Choroid plexus epithelial cell (primary cell): ENCODE measurements around the gene UBASH3B.
A peak's percentile ranks its signal among the peaks of the same experiment; 100 is the strongest.

ENCODE experiments used
- DNase-seq: peaks from one replicate; pipeline ENCODE4 v3.0.0-alpha.2; 2010; ENCODE audit warnings: low read depth
- H3K4me3 ChIP-seq: 2 replicates; pipeline ENCODE4 v1.5.1; 2011; ENCODE audit warnings: low read depth, mild to moderate bottlenecking, control low read depth, low read length, moderate library complexity
- TF ChIP-seq, protein P1 (sequence below): conservative IDR thresholded peaks from 2 replicates; pipeline ENCODE4 v1.5.1; 2011; ENCODE audit warnings: low read depth, mild to moderate bottlenecking, control low read depth, inconsistent platforms, low read length, moderate library complexity

The UBASH3B gene

DNA sequence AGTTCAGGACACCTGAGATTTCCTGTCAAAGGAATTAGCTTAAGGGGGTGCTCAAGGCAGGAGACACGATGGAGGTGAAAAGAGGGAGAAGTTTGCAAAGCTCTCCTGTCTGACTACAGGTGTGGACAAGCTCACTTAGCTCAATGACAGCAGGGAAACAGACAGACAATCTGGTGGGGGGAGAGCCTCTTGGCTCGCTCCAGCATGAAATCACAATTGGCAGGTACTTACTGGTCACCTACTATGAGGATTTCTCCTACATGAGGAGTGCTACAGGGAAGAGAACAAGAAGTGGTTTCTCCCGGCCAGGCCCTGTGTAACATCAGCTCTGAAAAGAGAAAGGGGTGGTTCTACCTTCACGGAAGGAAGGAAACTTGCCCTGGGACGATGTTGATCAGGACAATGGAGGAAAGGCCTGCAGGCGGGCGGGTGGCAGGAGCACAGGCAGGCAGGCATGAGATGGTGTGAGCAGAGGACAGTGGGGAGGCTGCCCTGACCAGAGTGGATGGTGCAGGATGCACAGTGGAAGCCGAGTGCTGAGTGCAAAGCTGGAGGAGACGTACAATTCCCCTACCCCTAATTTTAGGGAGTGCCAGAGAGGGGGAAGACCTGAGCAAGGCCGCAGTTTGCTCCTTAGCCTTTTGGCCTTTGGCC lies 124.9 kb downstream of the UBASH3B start:
- no peak for DNase-seq
- H3K4me3 ChIP-seq: no peak overlapping the region
- TF ChIP-seq, protein P1, sequence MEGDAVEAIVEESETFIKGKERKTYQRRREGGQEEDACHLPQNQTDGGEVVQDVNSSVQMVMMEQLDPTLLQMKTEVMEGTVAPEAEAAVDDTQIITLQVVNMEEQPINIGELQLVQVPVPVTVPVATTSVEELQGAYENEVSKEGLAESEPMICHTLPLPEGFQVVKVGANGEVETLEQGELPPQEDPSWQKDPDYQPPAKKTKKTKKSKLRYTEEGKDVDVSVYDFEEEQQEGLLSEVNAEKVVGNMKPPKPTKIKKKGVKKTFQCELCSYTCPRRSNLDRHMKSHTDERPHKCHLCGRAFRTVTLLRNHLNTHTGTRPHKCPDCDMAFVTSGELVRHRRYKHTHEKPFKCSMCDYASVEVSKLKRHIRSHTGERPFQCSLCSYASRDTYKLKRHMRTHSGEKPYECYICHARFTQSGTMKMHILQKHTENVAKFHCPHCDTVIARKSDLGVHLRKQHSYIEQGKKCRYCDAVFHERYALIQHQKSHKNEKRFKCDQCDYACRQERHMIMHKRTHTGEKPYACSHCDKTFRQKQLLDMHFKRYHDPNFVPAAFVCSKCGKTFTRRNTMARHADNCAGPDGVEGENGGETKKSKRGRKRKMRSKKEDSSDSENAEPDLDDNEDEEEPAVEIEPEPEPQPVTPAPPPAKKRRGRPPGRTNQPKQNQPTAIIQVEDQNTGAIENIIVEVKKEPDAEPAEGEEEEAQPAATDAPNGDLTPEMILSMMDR: no peak

DNA sequence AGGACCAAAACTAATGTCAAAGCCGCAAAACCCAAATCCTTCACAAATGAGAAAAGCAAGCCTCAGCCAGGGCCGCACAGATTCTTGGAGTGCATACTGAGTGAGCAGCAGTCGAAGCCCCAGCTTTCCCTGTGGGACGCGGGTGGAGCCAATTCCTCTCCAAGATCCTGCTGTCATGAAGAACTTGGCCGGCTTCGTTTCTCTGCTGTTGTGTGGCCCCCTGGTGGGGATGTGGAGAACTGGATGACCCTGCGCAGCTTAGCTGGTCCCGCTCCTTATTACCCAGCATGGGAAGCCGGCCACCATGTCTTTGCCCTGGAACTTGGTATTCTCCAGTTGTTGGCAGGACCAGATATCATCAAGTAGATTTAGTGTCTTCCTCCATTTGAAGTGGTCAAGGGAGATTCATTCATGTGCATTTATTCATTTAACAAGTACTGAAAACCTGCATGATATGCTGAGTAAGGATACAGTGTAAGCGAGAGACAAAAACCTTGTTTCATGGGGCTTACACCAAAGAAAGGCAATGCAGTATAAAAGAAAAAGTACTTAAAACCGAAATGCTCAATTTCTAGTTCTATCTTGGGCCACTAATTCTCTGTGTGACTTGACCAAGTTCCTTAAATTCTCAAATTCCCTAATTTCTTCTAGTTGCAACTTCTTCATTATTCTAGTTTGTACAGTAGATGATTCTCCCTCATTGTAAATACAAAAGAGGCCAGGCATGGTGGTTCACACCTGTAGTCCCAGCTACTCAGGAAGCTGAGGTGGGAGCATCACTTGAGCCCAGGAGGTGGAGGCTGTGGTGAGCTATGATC lies 126.1 kb downstream of the UBASH3B start:
- H3K4me3 ChIP-seq: no peak overlapping the region
- TF ChIP-seq, protein P1: peak; percentile 94
- DNase-seq: peak; percentile 94

DNA sequence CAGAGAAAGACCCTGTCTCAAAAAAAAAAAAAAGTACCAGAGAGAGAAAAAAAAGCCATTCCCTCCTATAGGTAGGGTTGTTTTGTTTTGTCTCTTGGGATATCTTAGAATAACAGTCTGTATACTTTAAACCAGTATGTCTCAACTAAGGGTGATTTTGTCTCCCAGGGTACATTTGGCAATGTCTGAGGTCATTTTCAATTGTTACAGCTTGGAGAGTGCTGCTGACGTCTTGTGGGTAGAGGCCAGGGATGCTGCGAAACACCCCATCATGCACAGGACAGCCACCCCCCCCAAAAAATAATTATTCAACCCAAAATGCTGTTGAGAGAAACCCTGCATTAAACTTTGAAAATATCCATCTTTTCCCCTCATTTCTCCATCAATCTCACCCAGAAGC lies 126.7 kb downstream of the UBASH3B start:
- TF ChIP-seq, protein P1: no peak
- no peak for DNase-seq

DNA sequence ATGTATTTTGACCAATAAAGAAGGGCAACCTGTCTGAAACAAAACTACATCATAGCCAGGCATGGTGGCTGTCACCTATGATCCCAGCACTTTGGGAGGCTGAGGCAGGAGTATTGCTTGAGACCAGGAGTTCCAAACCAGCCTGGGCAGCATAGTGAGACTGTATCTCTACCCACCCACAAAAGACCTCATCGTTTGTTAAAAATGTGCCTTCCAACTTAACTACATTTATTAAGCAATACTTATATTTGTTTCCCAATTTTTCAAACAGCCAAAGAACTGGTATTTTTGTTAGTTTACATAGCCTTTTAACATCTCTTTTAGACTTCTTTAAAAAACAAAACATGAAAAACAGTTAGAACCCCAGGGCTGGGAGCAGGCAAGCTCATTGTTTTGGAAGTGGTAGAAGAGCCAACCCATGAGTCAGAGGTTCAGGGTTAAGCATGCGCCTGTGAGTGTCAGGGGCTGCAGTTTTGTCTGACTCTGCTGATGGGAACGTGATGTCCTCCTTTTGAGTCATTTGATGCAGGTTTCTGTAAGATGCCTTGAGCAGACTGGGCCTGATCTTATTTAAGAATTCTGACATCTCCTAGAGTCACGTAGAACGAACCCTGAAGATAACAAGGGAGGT lies 128.9 kb downstream of the UBASH3B start:
- no peak overlapping the region for H3K4me3 ChIP-seq
- peak; percentile 98 for DNase-seq
- TF ChIP-seq, protein P1: no peak

More for the DNA sequence above, 126.7 kb downstream of the UBASH3B start:
- H3K4me3 ChIP-seq: no peak overlapping the region

DNA sequence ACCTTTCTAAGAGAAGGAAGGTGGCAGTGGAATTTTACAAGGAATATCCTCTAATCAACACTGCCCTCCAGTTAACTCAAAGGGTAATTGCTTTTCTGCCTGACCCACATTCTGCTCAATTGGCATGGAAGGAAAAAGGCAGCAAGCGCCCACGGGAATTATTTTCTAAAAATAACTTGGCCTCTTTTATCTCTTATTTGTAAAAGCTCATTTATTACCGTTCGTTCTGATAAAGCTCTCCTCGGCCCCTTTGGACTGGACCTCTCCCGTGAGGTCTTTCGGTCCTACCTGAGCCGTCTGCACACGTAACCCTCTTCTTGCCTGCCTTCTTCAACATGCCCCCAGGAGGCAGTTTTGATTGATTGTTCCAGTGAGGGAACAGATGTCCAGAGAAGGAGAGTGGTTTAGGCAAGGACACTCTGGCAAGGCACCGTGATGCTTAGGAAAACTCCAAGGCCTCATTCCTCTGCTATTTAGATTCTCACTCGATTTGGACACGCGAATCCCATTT lies 129.6 kb downstream of the UBASH3B start:
- TF ChIP-seq, protein P1: peak; percentile 1
- no peak for DNase-seq
- no peak overlapping the region for H3K4me3 ChIP-seq

DNA sequence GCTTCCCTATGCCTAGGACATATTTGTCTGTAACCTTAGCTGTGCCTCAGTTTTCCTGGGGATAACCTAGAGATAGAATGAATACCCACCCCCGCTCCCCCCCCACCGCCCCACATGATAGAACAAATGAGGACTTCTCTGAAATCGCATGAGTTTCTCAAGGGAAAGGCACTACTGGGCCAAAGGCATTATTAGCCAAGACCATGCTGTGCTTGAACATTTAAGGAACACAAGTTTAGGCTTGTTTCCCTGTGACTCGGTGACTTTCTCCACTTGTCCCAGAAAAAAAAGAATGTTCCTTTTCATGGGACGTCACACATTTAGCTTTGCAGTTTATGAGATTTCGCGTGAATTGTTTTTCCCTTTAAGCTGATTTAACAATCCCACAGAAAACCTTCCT lies 131.4 kb downstream of the UBASH3B start:
- H3K4me3 ChIP-seq: no peak overlapping the region
- TF ChIP-seq, protein P1: no peak
- DNase-seq: no peak
